Retina (tissue), 1 donor: ENCODE measurements around the gene BAIAP3.

Source experiments
- DNase-seq: peaks from one replicate; pipeline ENCODE4 v3.0.0-alpha.2; 2016

Gene BAIAP3

DNA sequence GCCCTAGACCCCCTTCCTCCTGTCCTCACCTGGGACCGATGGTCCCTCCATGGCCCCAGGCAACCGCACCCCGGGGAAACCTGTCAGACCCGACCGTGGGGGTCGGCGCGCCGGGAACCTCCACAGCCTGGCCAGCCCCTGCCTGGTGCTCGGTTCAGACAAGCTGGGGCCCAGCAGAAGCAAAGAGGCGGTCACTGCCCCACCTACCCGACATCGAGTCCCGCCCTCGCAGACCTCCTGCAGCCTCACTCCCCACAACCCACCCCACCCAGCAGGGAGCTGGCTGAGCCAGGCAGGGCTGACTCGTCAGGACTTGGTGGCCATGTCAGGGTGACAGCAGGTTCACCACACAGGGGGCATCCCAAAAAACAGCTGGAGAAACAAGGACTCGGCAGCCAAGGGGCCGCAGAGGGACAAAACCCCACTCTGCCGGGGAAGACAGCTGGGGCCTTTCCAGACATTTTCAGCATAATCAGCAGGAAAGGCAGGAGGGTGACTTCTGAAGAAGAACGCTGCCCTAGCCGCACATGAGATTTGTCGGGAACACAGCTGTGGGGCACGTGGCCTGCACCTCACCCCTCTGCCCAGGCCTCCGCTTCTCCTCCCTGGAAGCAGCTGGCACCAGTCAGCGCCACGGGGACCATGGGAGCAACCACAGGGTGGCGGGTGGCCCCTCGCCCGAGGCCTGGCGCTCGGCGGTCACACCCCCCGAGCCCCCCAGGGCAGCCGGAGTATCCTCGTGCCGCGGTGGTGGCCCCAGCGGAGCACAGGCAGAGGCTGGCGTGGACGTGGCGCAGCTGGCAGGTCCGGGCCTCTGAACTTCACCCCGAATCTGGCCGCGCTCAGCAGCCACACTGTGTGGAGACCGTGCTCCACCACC is 41.2 kb downstream of the BAIAP3 start:
- no peak for DNase-seq

DNA sequence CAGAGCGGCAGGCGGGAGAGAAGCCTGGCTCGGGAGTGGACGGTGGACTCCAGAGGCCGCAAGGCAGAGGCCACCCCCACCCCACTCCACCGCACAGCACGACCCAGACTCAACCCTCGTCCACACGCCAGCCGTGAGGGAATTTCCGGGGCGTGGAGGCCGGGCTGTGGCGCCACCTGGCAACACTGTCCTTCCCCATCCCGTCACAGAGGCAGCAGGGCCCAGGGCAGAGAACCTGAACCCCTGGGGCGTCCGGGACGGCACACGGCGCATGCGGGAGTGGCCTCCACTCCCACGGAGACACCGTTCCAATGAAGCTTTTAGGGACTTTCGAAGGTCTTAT is 41.8 kb downstream of the BAIAP3 start:
- no peak for DNase-seq

DNA sequence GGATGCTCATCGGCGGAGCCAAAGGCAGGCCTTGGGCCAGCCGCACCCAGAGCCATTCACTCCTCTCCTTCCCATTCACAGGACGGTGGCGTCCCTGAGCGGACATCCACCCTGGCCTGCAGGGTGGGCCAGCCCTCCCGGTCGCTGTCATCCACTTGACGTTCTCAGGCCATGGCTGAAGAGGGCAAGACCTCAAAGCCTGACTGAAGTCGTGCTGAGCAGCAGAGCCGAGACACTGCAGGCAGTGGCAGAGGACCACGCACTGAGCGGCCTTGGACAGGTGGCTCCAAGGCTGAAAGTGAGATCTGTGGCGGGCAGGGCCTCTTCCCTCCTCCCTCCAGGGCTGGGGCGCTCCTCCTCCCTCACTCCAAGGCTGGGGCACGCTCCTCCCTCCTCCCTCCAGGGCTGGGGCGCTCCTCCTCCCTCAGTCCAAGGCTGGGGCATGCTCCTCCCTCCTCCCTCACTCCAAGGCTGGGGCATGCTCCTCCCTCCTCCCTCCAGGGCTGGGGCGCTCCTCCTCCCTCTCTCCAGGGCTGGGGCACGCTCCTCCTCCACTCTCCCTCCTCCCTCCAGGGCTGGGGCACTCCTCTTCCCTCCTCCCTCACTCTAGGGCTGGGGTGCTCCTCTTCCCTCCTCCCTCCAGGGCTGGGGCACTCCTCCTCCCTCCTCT is 42.4 kb downstream of the BAIAP3 start:
- no peak for DNase-seq

DNA sequence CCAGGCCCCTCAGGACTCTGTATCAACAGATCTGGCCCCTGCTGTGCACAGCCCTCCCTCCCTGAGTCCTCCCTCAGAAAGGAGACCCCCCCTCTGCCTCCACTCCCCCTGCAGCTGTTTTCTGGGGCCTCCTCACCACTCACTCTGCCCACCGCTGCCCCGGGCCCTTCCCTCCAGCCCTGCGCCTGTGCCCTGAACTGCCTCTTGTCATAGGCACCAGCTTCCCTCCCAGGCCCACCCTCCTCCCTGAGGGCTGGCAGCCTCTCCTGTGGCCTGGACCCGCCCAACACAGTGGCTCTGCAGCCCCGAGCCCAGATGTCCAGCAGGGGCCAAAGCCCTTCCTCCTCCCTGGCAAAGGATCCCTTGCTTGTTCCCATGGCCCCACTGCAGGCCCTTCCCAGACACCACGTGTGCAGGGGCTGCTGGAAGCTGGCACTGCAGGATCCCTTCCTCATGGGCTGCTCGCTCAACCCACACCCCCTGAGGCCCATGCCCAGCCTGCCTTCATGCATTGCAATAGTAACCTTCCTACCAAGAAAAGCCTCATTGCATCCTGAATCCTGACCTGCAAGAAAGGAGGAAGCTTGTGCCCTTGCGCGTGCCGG is 44.1 kb downstream of the BAIAP3 start:
- no peak for DNase-seq

DNA sequence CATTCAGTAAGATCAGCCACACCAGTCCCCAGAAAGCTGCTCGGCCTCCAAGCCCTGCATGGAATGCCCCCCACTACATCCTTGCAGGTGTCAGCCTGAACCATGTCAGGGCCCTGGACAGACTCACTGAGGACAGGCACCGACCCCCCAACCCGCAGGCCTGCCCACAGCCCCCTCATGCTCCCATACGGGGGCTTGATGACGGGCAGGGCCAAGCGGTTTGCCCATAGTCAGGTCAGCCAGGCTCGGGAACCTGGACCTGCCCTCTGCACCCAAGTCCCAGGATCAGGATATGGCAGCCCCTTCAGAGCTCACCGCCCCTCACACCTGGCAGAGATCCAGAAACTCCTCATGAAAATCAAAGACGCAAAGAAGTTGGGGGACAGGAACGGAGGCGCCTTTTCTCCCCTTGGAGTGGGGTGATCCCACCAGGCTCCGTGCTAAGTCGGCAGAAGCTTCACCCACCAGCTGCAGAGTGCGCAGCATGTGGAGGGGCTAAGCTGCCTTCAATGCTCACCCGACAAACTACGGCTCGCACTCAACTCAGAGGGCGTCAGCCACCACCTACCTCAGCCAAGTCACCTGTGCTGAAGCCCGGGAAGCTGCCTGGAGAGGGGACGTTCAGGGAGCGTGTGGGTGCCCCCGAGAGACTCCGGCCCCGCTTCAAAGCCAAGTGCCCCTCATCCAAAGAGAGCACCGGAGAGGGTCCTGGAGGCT is 44.8 kb downstream of the BAIAP3 start:
- DNase-seq = no peak

DNA sequence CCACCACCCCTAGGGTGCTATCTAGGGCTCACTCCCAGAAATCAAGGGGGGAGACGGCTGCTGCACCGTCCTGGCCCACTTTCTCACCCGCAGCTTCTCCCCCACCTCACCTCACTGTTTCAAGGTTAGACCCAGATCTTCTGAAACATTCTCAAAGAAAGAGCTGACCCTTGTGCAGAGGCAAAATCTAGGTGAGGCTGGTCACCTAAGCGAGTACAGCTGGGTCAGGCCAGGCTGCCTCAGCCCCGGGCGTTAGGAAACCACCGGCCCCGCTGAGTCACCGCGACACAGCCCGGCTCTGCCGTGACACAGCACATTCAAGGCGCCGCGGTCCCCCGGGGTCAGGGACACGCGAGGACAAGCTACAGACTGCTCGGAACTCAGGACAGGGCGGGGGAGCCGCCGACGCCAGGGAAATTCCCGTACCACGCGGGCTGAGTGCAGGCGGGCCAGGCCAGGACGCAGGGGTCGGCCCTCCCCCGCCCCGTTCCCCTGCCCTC is 45.4 kb downstream of the BAIAP3 start:
- DNase-seq = peak; percentile 26

DNA sequence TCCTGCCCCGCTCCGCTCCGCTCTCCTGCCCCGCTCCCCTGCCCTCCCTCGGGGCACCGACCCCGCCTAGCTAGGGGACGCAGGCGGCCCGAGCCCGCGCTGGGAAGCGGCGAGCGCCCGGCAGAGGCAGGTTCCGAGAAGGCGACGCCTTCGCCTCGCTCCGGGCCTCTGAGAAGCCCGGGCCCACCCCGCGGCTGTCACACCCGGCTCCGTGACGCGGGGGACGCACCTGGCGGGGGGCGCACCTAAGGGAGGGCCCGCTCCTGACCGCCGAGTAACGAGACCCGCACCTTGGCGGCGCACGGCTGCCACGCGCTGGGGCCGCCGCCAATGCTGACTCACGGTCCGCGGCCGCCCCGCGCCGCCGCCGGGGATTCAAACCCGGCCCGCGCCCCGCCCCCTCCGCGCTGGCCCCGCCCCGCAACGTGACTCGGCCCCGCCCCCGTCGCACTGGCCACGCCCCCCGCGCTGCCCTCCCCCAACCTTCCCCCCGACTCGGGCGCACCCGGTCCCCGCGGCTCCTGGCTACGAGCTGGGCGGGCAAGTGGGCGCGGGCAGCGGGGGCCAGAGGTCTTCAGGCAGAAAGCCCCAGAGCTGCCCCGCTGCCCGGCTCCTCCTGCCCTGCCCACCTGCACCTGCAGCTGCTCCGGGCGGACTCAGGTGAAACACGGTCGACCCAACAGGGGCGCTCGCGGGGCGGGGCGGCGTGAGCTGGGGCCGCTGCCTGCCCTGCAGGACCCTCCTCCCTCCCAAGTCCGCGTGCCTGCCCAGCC is 46.0 kb downstream of the BAIAP3 start:
- DNase-seq = peak; percentile 46

DNA sequence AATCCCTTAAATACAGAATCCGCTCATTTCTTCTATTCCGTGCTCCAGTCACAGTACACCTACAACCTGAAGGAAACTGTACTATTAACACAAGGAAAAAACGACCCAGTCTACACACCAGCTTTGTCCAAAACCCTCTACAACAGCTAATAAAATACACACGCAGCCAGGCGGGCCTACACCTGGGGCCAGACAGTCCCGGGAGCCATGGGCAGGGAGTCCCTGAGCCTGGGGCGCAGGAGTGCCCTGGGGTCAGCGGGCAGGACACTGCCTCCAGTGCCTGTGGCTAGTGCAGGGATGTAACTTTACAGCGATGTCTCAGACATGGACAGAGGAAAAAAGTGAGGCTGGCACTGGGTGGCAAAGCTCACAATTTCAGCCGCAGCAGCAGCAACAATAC is 46.8 kb downstream of the BAIAP3 start:
- DNase-seq = no peak

DNA sequence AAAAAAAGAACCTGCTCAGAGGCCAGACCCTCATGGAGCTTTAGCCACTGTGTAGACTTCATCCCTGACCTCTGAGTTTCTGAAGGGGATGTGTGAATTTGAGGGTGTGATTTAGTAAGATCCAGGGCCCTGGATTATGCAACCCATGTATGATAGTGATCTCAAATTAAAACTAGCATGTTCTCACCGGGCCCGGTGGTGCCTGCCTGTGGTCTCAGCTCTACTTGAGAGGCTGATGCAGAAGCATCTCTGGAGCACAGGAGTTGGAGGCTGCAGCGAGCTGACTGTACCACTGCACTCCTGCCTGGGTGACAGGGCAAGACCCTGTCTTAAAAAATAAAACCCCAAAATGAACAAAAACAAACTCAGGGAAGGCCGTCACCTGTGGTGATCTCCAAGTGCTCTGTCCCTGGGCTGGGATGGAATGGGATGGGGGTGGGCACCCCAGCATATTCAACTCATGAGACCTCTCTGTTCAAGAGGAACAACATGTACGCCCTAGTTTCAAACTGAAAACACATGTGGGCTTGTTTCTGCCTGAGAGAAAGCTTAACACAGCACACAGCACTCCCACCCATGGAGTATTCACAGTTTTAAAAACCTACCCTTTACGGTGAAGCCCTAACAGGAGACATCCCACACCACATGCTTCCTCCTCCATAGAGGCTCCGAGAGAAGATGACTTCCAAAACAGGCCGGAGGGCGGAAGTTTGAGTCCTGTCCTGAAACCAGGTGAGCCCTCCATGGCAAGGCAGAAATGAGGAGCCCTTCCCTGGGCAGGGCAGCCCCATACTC is 48.4 kb downstream of the BAIAP3 start:
- no peak for DNase-seq

DNA sequence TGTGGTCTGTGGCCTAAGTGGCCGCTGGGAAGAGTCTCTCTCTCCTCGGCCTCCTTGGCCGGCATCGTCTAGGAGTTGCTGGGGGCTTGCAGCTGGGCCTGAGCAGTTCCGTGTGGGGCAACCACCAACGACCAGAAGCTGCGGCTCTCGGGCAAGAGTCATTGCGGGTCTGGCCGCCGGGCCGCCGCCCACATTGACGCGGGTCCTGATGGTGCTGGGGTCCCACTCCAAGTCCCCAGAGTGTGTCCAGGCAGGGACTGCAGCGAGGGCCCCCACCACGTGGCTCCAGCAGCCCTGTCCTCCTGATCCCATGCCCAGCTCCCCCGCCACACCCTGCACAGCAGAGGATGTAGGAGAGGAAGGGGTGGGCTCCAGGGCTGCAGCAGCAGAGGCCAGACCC is 50.1 kb downstream of the BAIAP3 start:
- no peak for DNase-seq

DNA sequence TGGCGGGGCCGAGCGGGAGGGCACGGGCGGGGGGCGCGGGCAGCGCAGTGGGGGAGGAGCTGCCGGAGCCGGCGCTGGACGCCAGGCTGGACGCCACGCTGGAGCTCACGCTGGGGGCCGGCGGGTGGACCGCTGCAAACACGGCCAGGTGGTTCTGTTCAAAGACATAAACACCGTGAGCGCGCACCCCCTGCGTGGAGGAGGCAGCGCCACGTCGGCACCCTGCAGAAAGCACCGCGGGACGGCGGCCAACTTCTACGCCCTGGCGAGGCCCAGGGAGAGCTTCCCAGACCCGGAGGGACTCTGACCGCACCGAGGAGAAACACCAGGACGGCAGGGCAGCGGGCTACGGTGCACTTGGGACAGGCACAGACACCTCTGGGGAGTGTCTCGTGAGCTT is 51.8 kb downstream of the BAIAP3 start:
- no peak for DNase-seq

DNA sequence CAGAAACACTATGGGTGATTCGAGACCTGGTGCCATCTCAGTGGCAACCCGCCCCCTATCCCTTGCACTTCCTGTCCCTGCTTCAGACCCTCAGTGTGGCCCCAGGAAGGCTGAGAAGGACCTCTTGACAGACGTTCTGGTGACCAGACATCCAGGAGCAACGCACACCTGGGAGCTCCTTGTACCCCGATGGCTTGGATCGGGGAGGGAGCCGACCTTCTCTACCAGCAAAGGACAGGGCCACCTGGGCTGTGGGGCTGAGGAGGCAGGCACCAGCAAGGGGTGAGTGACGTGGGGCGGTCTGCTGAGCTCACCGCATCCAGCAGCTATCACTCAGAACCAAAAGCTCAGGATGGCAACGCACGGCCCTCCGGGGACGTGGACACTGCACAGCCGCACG is 53.9 kb downstream of the BAIAP3 start:
- DNase-seq = no peak

DNA sequence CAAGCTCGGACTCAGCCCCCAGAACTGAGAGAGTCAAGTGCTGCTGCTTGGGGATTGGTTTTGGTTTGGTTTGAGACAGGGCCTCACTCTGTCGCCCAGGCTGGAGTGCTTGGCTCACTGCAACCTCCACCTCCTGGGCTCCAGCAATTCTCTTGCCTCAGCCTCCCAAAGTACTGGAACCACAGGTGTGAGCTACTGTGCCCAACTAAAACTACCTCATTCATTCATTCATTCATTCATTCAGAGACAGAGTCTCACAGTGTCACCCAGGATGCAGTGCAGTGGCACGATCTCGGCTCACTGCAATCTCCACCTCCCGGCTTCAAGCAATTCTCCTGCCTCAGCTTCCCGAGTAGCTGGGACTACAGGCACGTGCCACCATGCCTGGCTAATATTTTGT is 56.3 kb downstream of the BAIAP3 start:
- DNase-seq = no peak

DNA sequence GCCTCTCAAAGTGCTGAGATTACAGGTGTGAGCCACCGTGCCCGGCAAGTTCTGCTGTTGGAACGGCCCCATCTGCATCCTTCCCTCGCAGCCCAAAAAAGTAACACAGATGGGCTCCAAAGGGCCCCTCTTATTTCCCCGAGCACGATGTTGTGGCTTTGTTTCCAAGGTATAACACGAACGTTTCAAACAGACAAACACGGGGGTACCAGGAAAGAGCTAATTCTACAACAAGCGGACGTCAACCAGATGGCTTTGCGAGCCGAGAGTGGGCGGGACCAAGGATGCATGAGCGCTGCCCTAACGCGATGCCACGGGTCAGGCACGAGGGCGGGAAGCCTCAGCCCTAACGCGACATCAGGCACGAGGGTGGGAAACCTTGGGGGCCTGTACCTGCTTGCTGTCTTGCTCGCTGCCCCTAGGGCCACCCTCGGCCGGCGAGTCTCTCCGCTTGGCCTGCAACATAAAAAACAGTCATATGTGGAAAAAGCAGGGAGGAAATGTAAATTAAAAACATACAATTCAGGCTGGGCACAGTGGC is 56.9 kb downstream of the BAIAP3 start:
- no peak for DNase-seq

DNA sequence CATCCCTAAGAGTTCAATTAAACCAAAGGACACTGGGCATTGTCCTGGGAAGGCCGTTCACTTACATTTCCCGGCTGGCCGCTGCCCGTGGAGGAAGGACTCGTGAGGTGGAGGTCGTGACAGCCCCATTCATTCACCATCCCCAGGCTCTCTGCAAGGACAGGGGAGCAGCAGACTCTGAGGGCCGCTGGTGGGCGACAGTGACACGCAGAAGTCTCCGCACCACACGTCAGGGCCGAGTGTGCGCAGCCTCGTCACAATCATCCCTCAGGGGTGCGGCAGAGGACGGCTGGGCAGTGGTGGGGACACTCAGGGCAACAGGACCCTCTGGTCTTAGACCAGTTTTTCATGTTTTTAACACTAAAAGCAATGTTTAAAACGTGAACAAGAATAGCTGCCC is 59.4 kb downstream of the BAIAP3 start:
- no peak for DNase-seq

DNA sequence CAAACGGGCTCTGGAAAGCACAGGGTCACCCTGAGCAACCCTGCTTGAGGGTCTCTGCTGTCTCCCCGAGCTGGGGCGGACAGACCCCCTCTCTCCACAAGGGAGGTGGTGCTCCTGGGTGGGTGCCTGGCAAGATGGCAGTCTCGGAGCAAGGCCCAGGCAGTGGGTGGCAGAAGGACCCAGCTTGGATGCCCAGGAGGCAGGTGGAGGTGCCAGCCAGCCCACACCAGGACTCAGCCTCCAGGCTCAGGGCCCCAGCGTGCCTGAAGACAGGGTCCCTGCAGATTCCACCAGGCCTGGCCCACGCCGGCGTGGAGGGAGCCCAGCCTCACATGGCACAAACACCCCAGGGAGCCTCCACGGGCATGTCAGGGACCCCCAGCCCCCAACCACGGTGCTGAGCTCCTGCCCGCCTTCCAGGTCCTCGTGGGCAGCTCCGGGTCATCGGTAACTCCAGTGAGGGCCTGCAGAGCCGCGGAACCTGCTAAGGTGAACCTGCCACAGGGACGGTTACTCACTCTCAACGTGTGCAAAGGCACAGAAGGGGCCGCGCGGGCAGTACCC is 60.2 kb downstream of the BAIAP3 start:
- DNase-seq = no peak

DNA sequence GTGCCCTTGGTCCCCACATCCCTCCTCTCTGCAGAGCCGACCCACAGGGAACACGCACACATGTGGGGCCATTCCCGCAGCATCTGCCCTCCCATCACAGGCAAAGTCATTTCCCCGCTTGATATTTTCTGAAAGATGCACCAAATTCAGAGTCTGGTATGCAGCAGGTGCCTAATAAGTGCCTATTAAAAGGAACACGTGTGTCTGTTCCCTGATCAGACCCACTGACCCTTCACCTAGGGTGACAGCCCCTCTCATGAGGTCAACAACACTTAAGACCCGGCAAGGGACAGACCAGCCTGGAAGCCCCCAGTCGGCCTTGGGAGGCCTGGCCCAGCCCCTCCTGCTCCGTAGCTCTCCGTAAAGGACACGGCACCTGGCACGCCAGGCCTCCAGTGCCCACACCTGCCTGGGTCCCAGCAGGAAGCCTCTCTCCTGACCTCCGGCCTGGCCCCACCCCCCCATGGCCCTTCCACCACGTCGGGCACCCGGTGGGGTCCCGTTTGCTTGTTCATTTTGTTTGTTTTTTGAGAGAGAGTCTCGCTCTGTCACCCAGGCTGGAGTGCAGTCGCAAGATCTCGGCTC is 61.0 kb downstream of the BAIAP3 start:
- DNase-seq = no peak

DNA sequence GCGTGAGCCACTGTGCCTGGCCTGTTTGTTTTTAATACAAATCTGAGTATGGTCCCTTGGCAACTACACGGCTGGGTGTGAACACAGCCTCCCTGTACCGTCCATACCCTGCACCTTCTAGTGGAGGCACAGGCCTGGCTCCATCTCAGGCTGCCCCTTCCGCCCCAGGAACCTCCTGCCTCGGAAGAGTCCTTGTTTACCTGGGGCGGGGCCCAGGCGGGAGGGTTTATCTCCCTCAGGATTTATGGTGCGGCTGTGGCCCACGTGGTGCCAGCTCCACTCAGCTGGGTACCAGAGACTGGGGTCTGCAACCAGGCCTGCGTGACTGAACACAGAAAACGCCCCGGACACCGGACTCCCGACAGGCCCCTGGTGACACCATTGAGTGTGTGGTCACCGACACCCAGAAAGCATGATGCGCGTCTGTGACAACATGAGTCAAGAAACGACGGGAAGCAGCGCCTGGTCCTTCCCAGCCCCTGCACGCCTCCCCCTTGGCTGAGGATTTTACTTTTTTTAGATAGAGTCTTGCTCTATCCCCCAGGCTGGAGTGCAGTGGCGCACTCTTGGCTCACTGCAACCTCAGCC is 62.1 kb downstream of the BAIAP3 start:
- no peak for DNase-seq

DNA sequence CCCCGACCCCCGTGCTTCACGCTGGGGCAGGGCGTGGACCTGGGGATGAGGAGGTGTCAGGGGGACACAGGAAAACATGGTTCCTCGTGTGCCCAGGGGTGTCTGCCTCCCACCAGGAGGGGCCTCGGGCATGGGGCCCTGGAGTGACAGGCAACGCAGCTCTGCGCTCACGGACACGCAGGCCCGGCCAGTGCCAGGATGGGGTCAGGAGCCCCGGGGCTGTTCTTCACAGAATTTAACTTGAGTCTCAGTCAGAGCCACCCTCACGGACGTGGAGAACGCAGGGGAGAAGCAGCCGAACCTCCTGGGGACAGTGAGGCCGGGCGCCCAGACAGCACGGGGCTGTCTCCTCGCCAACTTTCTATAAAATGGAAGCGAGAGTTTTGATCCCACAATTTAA is 64.3 kb downstream of the BAIAP3 start:
- DNase-seq = no peak

DNA sequence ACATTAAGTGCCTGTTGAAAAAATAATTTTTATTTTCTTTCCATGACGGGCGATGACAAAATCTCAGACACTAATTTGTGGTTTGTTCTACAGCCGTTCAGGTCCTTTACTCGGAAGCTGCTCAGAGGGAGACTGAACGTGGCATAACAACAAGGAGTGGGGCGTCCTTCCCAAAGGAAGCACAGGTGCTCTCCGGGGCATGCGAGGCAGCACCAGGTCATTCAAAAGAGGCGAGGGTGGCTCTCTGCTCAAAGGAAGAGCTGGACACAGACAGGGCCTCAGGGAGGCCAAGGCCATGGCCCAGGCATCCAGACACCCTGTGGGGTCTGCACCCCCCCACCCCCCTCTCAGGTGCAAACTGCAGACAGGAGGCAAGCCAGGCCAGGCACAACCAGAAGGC is 64.9 kb downstream of the BAIAP3 start:
- no peak for DNase-seq
